Muscle of leg (tissue), 11 donors: ENCODE data around the gene NCKAP5. TPM values are rescaled to one million over a fixed set of nuclear protein-coding genes. Genes with fewer than 3 reads are reported as not detected.
"Not testable (repeated sequence)": the region's sequence is repeated elsewhere in the genome, so short reads cannot be mapped to it uniquely, and the experiment has no call there.

ENCODE experiments used
- DNase-seq: peaks from one replicate; pipeline ENCODE4 v3.0.0; 2013
- H3K27ac ChIP-seq: one replicate; pipeline ENCODE4 v1.5.1; 2013; ENCODE audit warnings: mild to moderate bottlenecking, low read length, control low read depth
- H3K27me3 ChIP-seq: one replicate; pipeline ENCODE4 v1.6.1; 2013; ENCODE audit warnings: low read length; ENCODE audit not compliant: control insufficient read depth, insufficient read depth
- H3K36me3 ChIP-seq: one replicate; pipeline ENCODE4 v1.6.1; 2013; ENCODE audit warnings: low read length; ENCODE audit not compliant: control insufficient read depth, insufficient read depth
- H3K4me1 ChIP-seq: one replicate; pipeline ENCODE4 v1.6.1; 2013; ENCODE audit warnings: low read length; ENCODE audit not compliant: control insufficient read depth, insufficient read depth
- H3K4me3 ChIP-seq: one replicate; pipeline ENCODE4 v1.5.1; 2013; ENCODE audit warnings: low read length, control low read depth
- H3K9me3 ChIP-seq: replicated peaks from 2 replicates; pipeline ENCODE4 v1.6.1; 2013; ENCODE audit warnings: low read depth, low read length; ENCODE audit not compliant: control insufficient read depth
- WGBS: methylation state at CpG from one replicate; pipeline ENCODE4 v1.1.5; 2013; ENCODE audit warnings: missing lambda C conversion rate; ENCODE audit not compliant: insufficient coverage; 5-methylcytosine and 5-hydroxymethylcytosine counted together
- polyA plus RNA-seq, 8 donors: library from polyadenylated mRNA; unstranded; fragments of 120-200 nt; gene quantifications; one replicate each; pipeline versions ENCODE4 v1.2.1 to v1.2.3, GENCODE V29; 2013; ENCODE audit warnings: inconsistent platforms in 1 of 8, low replicate concordance in 1 of 8; ENCODE audit not compliant: insufficient read length in 8 of 8, insufficient read depth in 1 of 8
- total RNA-seq: library from RNA; stranded (reverse); fragments of 120-200 nt; gene quantifications from one replicate; pipeline ENCODE4 v1.2.4, GENCODE V29; 2013

NCKAP5 gene
- total and polyA plus RNA-seq, 9 donors = 3.7 to 8.9 (median 5.0) TPM

- Histone ChIP-seq H3K27me3 (no peaks in the 10 kb centered on the region), H3K4me1 (no peaks in the 10 kb centered on the region), H3K9me3 (no peaks in the 10 kb centered on the region), H3K36me3 (no peaks in the 10 kb centered on the region), H3K4me3 (no peak overlapping the region), H3K27ac (no peak overlapping the region)
- no CpG with 5 or more reads among the region's 5 CpGs for WGBS
- DNase-seq = no peak
Measured at GRCh38 chr2:133525613-133526529, 42.4 kb downstream of the NCKAP5 start.

- Histone ChIP-seq H3K4me1 (no peaks in the 10 kb centered on the region), H3K27me3 (no peaks in the 10 kb centered on the region), H3K4me3 (no peak overlapping the region), H3K9me3 (no peaks in the 10 kb centered on the region), H3K27ac (no peak overlapping the region), H3K36me3 (no peaks in the 10 kb centered on the region)
- WGBS = no CpG with 5 or more reads among the region's 2 CpGs
- DNase-seq = peak; percentile 27
Measured at GRCh38 chr2:133525090-133525489, 43.2 kb downstream of the NCKAP5 start.

- 82% methylated on average over 5 of the region's 5 CpGs for WGBS
- no peaks in the 10 kb centered on the region for H3K4me1 ChIP-seq
- H3K27me3 ChIP-seq = no peaks in the 10 kb centered on the region
Measured at GRCh38 chr2:133523406-133523805, 44.9 kb downstream of the NCKAP5 start.

GRCh38 chr2:133522204-133522603, 46.1 kb downstream of the NCKAP5 start:
- Histone ChIP-seq H3K9me3 (no peaks in the 10 kb centered on the region), H3K36me3 (no peaks in the 10 kb centered on the region), H3K27ac (no peak overlapping the region), H3K4me3 (no peak overlapping the region), H3K27me3 (no peaks in the 10 kb centered on the region), H3K4me1 (peaks cover 2% of the 10 kb centered on the region)
- DNase-seq = no peak
- 100% methylated on average over 1 of the region's 1 CpG for WGBS

More at GRCh38 chr2:133523406-133523805, 44.9 kb downstream of the NCKAP5 start:
- Histone ChIP-seq H3K27ac (no peak overlapping the region), H3K36me3 (no peaks in the 10 kb centered on the region), H3K4me3 (no peak overlapping the region), H3K9me3 (no peaks in the 10 kb centered on the region)
- no peak for DNase-seq

- H3K27me3 ChIP-seq = no peaks in the 10 kb centered on the region
- no peak for DNase-seq
- WGBS = 100% methylated on average over 1 of the region's 3 CpGs
Measured at GRCh38 chr2:133521146-133521745, 47.0 kb downstream of the NCKAP5 start.

GRCh38 chr2:133519677-133520076, 48.6 kb downstream of the NCKAP5 start:
- not testable (repeated sequence) for H3K27me3 ChIP-seq, H3K27ac ChIP-seq, H3K36me3 ChIP-seq, DNase-seq, H3K4me1 ChIP-seq, H3K9me3 ChIP-seq, H3K4me3 ChIP-seq
- WGBS = 60% methylated on average over 3 of the region's 7 CpGs

More at GRCh38 chr2:133521146-133521745, 47.0 kb downstream of the NCKAP5 start:
- Histone ChIP-seq H3K9me3 (no peaks in the 10 kb centered on the region), H3K4me3 (no peak overlapping the region), H3K4me1 (peaks cover 2% of the 10 kb centered on the region), H3K27ac (no peak overlapping the region), H3K36me3 (no peaks in the 10 kb centered on the region)

- Histone ChIP-seq H3K4me1 (peaks cover 2% of the 10 kb centered on the region), H3K27ac (no peak overlapping the region), H3K9me3 (no peaks in the 10 kb centered on the region), H3K36me3 (no peaks in the 10 kb centered on the region), H3K27me3 (no peaks in the 10 kb centered on the region), H3K4me3 (no peak overlapping the region)
- DNase-seq = no peak
Measured at GRCh38 chr2:133518700-133519344, 49.4 kb downstream of the NCKAP5 start.

GRCh38 chr2:133517876-133518275, 50.4 kb downstream of the NCKAP5 start:
- Histone ChIP-seq H3K36me3 (no peaks in the 10 kb centered on the region), H3K27ac (peak overlapping the region; percentile 21), H3K9me3 (no peaks in the 10 kb centered on the region), H3K4me1 (peaks cover 2% of the 10 kb centered on the region), H3K27me3 (no peaks in the 10 kb centered on the region), H3K4me3 (no peak overlapping the region)
- no CpG with 5 or more reads among the region's 3 CpGs for WGBS
- DNase-seq = peak; percentile 53

- Histone ChIP-seq H3K4me3 (no peak overlapping the region), H3K27me3 (no peaks in the 10 kb centered on the region), H3K36me3 (no peaks in the 10 kb centered on the region), H3K27ac (no peak overlapping the region), H3K4me1 (peaks cover 2% of the 10 kb centered on the region), H3K9me3 (no peaks in the 10 kb centered on the region)
- DNase-seq = no peak
- WGBS = 92% methylated on average over 2 of the region's 6 CpGs
Measured at GRCh38 chr2:133516405-133517026, 51.7 kb downstream of the NCKAP5 start.

GRCh38 chr2:133515271-133515670, 53.0 kb downstream of the NCKAP5 start:
- WGBS = 80% methylated on average over 1 of the region's 2 CpGs
- H3K9me3 ChIP-seq = no peaks in the 10 kb centered on the region
- H3K27me3 ChIP-seq = no peaks in the 10 kb centered on the region
- peaks cover 2% of the 10 kb centered on the region for H3K4me1 ChIP-seq
- no peak overlapping the region for H3K27ac ChIP-seq
- no peak for DNase-seq
- no peak overlapping the region for H3K4me3 ChIP-seq
- no peaks in the 10 kb centered on the region for H3K36me3 ChIP-seq
